ENCODE measurements around the gene RAI1.

DNA sequence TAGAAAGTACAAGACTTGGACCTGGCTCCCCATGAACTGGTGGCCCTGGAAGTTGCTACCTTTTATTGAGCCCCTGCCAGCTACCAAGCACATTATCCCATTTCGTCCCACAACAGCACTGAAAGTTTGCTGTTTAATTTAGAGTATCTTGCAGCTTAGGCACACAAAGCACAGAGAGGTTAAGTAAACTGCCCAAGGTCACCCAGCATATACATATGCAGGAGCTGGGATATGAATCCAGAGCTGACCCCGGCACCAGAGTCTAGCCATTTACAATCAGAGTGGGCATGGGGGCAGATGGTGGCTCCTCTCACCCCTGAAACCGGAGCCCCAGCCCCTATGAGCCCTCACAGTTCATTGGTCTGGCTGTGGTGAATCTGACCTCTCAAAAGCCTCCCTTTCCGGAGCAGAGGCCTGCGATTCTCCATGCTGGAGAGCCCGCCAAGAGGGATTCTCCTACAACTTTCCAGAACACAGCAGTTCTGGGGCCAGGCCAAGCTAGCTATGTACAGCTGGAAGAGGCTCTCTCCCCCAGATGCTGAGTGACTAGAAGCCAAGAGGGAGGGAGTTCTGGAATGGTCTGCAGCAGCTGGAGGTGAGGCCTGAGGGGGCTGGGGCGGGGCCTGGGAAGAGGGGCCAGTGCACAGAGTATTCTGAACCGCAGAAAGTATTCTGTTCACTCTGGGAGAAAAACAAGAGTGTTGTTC is 97.2 kb downstream of the RAI1 start:
- TF ChIP-seq POLR2AphosphoS5 (IDR thresholded peaks at IDR 0.05; ENCODE audit: borderline replicate concordance, low read depth, low read length) (no peak), EZH2 (IDR thresholded peaks at IDR 0.05) (no peak), FOXP2 (optimal IDR thresholded peaks at IDR 0.05; ENCODE audit: control extremely low read depth, extremely low read length, insufficient read depth) (no peak)
